OCI-LY7 (cell line): ENCODE data around the gene RAB10.

Experiments
- CTCF ChIP-seq: fragments of 200-600 bp; sonication (generic); conservative IDR thresholded peaks from 2 replicates; pipeline ENCODE4 v1.5.1; 2014; ENCODE audit warnings: mild to moderate bottlenecking, antibody characterized with exemption, low read length, moderate library complexity, mixed read lengths
- EZH2phosphoT487 ChIP-seq: fragments of 200-600 bp; sonication (generic); IDR thresholded peaks from 2 replicates; pipeline ENCODE4 v1.6.1; 2018; ENCODE audit warnings: low read depth, borderline replicate concordance, mild to moderate bottlenecking, mixed run types, antibody characterized with exemption, low read length, moderate library complexity, mixed read lengths

GRCh38 chr2:26011990-26012856, 21.7 kb upstream of the RAB10 start:
- TF ChIP-seq EZH2phosphoT487 (no peak), CTCF (no peak)
